Measurements from ENCODE around the gene RASGRF1.

The RASGRF1 gene

GRCh38 chr15:79066391-79067071, 24.0 kb downstream of the RASGRF1 start:
- TF ChIP-seq CTCF (conservative IDR thresholded peaks at IDR 0.05) (no peak), ZFX (IDR thresholded peaks at IDR 0.05) (no peak)
- H3K27ac ChIP-seq = no peak overlapping the region

GRCh38 chr15:79065706-79066376, 24.7 kb downstream of the RASGRF1 start:
- TF ChIP-seq ZFX (IDR thresholded peaks at IDR 0.05) = no peak
- TF ChIP-seq CTCF (conservative IDR thresholded peaks at IDR 0.05) = no peak
- no peak overlapping the region for H3K27ac ChIP-seq

- TF ChIP-seq ZFX (IDR thresholded peaks at IDR 0.05) (no peak), CTCF (conservative IDR thresholded peaks at IDR 0.05) (no peak)
- no peak overlapping the region for H3K27ac ChIP-seq
Measured at GRCh38 chr15:79065361-79065705, 25.2 kb downstream of the RASGRF1 start.

- no peak for TF ChIP-seq ZFX (IDR thresholded peaks at IDR 0.05)
- TF ChIP-seq CTCF (conservative IDR thresholded peaks at IDR 0.05) = no peak
- H3K27ac ChIP-seq = no peak overlapping the region
Measured at GRCh38 chr15:79064496-79064895, 26.1 kb downstream of the RASGRF1 start.

- TF ChIP-seq ZFX (IDR thresholded peaks at IDR 0.05) (no peak), CTCF (conservative IDR thresholded peaks at IDR 0.05) (no peak)
Measured at GRCh38 chr15:79060175-79060574, 30.4 kb downstream of the RASGRF1 start.

GRCh38 chr15:79059081-79059572, 31.5 kb downstream of the RASGRF1 start:
- no peak for TF ChIP-seq CTCF (conservative IDR thresholded peaks at IDR 0.05)
- no peak for TF ChIP-seq ZFX (IDR thresholded peaks at IDR 0.05)
- no peak overlapping the region for H3K27ac ChIP-seq

More at GRCh38 chr15:79060175-79060574, 30.4 kb downstream of the RASGRF1 start:
- no peak overlapping the region for H3K27ac ChIP-seq

- H3K27ac ChIP-seq = no peak overlapping the region
- TF ChIP-seq CTCF (conservative IDR thresholded peaks at IDR 0.05) (no peak), ZFX (IDR thresholded peaks at IDR 0.05) (no peak)
Measured at GRCh38 chr15:79058260-79058850, 32.2 kb downstream of the RASGRF1 start.

All from C4-2B (cell line).